Pulmonary artery endothelial cell (primary cell): ENCODE results near the gene CRACR2A. TPM values are rescaled to one million over a fixed set of nuclear protein-coding genes. Genes with fewer than 3 reads are reported as not detected.

Source experiments
- DNase-seq: peaks from one replicate; pipeline ENCODE4 v3.0.0-alpha.2; 2011; ENCODE audit warnings: low read depth, low spot score
- total RNA-seq: library from RNA; depleted of rRNA; stranded (reverse); fragments of >200 nt; gene quantifications from 2 replicates; pipeline ENCODE4 v1.2.3, GENCODE V29; 2014

Gene CRACR2A
- total RNA-seq, 1 donor from 2014 or later: 7.1 TPM

DNA sequence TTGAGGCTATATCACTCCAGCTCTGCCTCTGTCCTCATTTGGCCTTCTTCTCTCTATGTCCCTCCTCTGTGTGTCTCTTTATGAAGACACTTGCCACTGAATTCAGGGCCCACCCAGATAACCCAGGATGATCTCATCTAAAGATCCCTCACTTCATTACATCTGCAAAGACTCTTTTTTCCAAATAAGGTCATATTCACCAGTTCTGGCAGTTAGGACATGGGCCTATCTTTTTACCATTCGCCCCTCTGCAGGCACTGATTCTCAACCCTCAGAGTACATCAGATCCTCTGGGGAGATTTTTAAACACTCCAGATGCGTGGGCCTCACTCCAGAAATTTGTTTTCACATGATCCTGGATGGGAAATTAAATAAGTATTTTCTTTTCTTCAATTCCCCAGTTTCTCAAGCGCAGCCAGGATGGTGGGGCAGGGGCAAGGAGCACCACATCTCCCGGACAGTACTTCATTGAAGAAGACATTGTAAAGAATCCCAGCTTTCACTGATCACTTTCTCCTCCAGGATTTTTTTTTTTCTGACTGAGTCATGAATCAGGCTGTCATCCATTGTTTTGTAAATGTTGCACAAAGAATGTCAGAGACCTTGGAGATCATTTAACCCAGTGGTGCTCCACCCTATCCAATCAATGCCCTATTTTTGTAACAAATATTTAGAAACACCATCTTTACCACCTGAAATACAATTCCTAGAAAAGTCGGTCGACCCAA, 27.4 kb downstream of the CRACR2A start:
- no peak for DNase-seq

DNA sequence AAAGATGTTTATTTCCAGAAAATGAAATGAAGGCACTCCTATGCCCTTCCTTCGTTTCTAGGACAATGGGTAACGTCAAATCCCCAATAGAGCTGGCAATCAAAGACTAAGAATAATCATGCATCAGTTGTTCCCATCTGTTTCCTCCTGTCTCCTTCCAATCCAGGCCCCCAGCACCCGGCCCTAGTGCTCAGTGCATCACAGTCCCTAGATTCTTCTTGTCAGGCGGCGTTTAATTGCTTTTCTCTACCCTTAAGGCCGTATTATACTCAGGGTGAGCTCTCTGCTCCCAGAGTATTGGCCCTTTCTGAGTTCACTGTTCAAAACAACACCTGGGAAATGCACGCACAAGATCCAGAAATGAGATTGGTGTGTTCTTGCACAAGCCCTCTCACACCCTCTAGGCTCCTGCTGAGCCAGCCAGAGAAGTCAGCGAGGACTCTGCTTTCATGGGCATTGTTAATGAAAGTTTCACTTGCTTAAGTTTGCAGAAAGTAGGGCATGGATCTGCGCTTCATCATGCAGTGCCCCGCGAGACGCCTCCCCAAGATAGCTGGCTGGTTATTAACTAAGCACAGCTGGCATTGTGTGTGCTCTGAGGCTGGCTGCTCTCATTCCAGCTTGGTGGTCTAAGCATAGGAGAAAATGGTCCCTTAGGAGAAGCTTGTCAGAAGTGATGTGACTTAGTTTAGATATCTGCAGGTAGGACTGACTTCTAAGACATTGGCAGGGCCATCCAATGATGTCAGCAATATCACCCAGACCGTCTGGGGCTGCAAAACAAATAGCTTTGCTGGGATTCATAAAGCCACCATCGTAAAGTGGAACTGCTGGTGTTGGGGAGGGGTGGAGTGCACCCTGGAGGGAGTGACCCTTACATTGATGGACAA, 28.7 kb downstream of the CRACR2A start:
- no peak for DNase-seq

DNA sequence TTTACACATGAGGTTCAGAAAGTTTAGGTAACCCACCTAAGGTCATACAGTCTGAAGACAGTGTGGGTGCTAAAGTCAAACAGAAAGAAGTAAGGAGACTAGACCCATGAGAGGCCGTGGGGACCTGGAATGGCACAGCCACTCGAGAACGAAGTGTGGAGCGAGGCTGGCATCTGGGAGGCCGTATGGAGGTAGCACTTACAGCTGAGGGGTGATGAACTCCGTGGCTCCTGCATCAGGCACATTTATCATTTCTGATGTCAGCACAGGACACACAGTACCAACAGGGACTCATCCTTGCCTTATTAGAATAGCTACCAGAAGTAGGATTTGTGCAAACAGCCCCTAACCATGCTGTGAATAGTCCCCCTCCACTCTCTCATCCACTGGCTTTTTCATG, 30.5 kb downstream of the CRACR2A start:
- DNase-seq: no peak

DNA sequence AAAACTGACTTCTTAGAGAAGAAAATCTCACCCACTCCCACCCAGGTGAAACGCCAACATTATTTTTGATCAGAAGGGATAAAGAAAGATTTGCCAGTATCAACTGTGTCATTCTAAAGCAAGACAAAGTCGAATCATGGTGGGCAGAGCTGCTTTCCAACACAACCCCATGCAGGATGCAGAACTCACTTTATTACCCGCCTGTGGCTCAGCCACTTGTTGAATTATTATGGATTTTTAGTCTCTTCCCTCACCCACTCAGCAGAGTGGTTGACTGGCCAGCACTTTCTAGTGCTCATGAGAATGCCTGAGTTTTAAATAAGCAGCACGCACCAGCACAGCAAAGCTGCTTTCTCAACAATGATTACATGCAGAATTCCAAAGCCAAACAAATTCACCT, 32.1 kb downstream of the CRACR2A start:
- DNase-seq: no peak

DNA sequence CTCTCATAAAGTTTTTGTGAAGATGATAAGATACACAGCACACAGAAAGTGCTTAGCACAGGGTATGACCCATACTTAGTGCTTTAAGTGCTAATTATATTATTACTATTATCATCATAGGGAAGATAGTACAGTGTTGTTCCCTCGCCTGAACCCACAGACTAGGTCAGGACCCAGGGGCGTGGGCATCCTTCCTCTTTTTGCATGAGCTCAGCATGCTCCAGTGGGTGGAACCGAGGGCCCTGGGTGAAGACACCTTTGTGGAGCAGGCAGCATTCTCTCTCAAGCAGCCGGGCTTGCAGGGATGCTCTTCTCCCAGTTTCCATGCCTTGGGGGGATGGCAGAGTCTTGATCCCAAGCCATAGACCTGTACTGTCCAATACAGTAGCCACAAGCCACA, 34.8 kb downstream of the CRACR2A start:
- no peak for DNase-seq

DNA sequence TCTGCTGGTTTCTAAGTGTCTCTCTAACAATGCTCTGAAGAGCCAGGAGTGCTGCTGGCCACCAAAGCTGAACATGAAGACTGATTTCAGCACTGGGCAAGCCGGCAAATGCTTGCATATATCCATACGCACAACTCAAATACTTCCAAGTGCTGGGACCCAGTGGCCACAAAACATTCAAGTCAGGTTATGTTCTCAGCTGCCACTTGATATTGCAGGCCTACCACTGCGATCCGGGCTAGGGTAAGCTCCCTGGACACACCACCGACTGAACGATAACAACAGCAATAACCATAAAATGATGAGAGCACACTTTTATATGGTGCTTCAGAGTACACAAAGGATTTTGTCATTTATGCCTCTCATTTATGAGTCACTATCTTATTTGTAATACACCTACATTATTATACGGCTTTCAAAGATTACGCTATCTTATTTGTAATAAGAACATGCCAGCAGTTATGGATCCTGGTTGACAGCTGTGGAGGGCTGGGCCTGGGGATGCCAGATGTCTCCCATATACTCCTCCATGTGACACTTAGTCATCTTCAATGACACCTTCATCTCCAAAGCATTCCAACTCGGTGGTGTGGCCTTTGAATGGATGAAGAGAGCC, 35.5 kb downstream of the CRACR2A start:
- DNase-seq: no peak

DNA sequence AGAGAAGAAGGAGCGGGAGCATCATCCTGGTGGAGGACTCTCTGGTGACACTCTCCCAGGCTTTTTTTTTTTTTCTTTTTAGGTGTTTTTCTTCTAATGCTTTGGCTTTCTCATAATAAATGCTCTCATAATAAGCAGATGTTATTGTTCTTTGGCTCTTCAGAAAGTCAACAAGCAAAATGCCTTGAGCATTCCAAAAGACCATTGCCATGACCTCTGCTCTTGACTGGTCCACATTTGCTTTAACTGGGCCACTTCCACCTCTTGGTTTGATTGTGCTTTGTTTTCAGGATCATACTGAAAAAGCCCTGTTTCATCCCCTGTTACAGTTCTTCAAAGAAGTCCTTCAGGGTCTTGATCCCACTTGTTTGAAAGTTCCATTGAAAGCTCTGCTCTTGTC, 36.9 kb downstream of the CRACR2A start:
- DNase-seq: no peak

DNA sequence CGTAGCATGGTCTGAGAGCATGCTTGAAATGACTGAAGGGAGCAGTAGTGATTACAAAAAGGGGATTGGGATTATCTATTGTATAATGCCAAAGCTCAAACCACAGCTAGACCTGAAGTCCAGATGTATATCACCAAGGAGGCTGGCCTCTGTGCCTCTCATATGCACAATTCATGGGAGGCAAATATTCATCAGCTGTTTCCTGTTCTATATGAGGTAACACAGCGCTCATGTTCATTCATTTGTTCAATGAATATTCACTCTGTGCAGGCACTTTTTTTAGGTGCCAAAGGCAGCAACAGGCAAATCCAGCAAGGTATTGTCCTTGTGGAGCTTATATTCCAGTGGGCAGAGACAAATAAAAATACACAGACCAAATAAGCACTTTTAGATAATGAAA, 39.0 kb downstream of the CRACR2A start:
- DNase-seq: no peak

DNA sequence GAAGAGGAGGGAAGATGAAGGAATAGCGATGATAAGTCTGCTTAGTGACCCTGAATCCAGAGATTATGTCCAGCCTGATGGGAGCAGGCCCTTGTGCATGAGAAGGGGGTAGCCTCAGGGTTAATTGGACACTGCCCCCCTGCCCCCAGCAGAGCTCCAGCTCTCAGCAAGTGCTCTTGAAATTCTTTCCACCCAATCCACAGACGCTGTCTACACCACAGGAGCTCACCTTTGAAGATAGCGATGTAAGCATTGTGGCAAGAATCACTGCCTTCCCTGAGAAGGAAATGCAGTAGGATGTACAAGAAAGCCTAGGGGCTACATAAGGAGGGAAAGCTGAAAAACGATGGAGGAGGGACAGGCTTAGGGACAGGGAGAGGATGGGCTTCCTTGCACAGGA, 39.4 kb downstream of the CRACR2A start:
- DNase-seq: no peak

DNA sequence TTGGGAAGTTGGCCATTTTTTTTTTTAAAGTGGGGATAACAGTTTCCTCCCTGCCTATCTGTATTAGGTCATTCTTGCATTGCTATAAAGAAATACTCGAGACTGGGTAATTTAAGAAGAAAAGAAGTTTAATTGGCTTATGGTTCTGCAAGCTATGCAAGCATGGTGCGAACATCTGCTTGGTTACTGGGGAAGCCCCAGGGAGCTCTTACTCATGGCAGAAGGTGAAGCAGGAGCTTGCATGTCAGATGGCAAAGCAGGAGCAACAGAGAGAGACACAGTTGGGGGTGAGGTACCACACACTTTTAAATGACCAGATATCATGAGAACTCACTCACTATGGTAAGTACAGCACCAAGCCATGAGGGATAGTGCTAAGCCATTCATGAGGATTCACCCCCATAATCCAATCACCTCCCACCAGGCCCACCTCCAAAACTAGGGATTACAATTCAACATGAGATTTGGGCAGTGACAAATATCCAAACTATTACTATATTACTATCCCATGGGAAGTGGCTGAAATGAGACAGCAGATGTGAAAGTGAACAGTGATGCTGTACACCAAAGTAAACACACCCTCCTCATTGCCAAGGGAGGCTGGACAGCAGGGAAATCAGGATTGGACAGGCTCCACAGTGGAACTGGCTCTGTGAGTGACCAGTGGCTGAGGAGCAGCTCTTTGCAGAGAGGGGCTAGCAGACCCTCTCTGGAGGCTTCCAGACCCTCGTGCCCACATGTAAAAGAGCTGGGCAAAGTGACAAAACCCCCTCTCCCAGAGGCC, 40.5 kb downstream of the CRACR2A start:
- DNase-seq: no peak

DNA sequence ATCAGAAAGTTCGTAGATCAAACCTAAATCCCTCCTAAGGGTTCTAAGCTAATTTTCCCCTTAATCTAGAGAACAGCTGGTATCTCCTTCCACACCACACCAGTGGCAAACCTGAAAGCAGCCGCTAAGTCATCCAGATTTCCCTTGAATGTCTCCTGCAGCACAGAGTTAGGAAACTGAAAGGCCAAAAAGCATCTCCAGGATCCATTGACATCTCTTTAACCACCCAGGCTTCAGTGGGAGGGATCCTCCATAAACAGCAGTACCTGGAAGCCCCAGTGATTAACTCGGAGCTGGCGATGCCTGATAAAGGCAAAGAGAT, 47.6 kb downstream of the CRACR2A start:
- no peak for DNase-seq

DNA sequence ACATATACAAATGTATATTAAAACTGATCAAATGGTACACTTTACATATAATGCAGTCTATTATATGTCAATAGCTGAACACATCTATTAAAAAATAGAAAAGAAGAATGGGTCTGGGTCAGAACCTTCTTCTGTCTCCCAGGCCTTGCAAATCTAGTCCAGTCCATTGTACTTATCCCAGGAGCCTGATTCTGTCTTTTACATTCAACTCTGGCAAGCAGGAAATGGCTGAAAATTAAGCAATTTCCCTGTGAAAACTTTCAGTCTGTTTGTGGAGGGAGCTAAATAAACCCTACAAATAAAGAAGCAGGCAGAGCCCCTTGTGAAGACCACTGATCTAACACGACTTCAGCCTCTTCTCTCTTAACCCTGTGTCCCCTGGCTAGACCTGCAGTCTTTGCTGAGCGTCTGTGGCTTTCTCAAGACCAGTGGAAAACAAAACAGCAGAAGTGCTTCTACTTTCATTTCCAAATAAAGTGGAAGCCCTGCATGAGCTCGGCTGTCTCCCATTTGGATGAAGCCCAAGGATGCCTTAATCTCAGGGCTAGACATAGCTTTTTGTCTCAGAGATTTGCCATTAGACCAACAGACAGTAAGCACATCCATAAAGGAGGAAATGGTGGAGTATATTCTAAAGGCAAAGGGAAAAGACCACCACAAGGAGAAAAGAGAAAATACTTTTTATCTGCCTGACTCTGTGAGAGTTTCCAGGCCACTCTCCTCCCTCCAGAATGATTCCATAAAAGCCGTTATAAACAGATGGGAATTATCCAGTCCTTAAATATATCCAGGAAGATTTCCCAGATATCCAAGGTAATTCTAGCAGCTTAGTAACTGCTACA, 48.2 kb downstream of the CRACR2A start:
- DNase-seq: no peak

DNA sequence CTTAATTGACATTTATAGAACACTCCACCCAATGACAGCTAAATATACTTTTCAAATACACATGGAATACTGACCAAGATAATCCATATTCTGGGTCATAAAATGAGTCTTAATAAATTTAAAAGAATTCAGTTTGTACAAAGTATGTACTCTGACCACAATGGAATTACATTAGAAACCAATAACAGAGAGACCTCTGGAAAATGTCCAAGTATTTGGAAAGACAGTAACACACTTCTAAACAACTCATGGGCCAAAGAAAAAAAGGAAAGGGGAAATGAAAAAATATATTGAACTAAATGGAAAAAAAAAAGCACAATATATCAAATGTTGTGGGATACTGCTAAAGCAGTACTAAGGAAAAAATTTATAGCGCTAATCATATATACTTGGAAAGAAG, 52.0 kb downstream of the CRACR2A start:
- DNase-seq: no peak

DNA sequence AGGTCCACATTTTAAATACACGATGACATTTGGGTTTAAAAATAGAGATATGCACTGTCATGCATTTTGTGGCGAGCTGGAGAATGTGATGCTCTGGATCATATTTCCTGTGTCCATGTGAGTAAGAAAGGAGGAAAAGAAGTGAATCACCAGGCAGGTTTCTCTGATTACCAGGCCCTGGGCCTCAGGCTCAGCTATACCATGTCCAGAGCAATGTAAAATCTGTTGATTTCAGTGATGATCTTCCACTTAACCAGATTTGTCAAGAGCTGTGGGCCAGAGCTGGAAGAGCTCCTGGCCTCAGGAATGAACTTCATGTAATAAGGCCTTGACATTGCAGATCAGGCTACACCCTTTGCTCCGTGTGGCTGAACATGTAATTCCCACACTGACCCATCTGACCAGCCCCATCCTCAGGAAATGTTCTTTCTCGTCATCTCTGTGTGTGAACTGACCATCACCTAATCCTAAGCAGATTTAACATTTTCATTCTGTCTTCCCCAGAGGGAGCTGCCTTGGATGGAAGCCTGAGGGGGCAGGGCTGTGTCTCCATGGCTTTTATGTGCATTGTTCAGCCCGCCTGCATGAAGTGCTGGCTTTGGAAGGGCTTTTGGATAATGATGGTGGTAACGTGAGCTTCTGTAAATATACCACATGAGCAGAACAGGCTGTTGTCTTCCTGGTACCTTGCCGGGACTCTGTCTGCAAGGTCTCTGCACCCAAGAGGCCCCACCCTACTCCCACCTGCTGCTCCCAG, 54.5 kb downstream of the CRACR2A start:
- DNase-seq: peak; percentile 46

DNA sequence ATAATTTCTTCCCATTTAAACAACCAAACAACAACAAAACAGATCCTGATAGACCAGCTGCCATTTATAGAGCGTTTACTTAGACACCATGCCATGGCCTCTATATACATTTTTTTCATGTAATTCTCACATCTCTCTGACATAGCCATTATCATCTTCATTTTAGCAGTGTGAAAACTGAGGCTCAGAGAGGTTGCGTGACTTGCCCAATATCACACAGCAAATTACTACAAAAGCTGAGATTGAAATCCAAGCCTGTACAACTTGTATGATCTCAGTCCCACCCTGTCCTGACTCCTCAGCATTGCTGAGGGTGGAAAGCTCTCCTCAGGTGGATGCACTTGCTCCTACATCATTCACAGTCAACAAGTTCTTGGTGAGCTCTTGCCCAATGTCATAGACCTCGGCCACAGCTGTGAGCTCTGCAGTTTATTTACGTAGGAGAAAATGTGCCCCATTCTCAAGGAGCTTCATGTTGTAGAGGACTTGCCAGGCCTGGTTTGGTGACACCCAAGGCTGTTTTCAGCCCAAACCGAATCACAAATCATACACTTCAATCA, 55.5 kb downstream of the CRACR2A start:
- DNase-seq: no peak

DNA sequence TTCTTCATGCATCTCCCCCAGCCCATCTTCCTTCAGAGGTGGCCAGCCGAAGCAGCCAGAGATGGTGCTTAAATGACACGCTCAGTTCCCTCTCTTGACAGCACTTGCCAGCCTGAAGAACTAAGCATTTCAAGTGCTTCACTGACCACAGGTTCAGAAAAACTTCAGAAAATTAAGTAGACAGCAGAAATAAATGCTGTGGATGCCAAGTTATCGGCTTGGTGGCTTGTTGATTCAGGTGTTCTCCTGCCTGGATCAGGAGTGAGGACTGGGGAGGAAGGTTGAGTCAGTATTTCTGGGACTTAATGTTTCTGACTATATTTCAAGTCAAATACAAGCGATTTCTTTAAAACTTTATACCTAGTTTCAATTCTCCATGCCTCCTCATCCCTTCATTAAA, 58.2 kb downstream of the CRACR2A start:
- DNase-seq: no peak

DNA sequence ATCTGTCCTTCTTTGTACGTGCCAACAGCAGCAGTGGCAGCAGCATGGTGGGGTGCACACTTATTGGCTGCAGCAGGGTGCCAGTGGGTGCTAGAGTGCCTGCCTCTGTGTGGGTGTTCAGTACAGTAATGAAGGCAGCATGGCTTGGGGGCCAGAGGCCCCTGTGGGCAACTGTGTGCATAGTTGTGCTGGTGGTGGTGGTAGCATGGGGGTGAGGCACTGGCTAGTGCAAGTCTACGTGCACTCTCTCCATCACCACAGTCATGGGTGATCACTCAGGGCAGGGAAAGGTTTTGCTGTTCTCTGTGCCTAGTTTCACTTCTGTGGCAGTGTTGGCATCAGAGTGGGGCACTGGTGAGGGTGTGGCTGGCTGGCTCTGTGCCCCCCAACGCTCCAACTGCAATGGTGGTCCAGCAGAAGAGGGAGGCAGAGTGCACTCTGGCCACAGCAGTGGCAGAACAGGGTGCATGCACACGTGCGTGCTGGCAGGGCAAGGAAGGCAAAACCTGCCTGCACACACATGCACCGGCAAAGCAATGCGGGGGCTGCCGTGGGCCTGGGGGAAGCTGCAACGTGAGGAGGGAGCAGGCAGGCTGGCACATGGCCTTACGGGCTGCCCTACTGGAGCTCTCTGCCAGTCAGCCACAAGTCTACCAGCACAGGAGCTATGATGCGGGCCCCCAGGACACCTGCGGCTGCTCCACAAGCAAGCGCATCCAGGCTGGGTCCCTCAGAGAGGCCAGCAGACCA, 60.1 kb downstream of the CRACR2A start:
- DNase-seq: no peak

DNA sequence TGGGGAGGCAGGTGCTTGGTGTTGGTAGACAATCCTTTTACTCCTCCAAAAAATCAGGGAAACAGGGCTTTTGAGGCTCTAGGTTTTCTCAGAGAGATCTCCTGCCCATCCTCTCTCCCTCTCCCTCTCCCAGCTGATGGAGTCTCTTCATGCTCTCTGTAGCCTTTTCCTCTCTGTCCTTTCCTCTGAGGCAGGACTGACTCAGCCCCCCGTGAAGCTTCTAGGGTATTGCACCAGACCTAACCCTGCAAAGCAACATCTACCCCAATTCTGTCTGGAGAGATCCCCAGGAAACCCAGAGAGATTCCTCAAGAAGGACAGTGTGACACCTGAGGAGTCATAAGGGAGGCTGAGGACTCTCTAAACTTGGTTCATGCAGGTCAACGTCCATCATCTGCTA, 66.4 kb downstream of the CRACR2A start:
- no peak for DNase-seq

DNA sequence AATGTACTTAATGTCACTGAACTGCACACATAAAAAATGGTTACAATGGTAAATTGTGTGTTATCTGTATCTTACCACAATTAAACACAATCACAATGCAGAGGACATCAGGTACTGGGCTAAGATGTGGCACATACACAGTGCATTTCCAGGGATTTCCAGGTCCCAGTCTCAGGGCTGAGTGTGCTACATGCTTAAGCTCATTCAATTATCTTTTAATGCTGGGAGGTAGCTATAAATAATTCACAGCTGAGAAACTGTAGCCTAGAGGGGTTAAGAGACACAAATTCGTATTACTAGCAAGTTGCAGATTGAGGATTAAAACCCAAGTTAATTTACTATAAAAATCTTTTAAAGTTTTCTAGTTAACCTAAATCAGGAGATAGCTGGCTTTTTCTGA, 67.1 kb downstream of the CRACR2A start:
- DNase-seq: no peak
